WTC11 (cell line): ENCODE measurements around the gene COX10. TPM values are rescaled to one million over a fixed set of nuclear protein-coding genes. Genes with fewer than 3 reads are reported as not detected.

ENCODE experiments used
- ATAC-seq: fragments of 200-7000 bp; cut with Tn5 transposase; 2 replicates; pipeline ENCODE4 v1.10.0; 2021; ENCODE audit warnings: mild to moderate bottlenecking, moderate library complexity
- CTCF ChIA-PET: fragments of 300-600 bp; sonication (Branson Sonifier 250); formaldehyde crosslinking; loops from one replicate; lab custom pipeline; 2021; ENCODE audit warnings: antibody characterized with exemption; lab: Charles Lee
- POLR2A ChIA-PET: fragments of 350-600 bp; sonication (Branson Sonifier 250); formaldehyde crosslinking; loops from one replicate; lab custom pipeline; 2021; ENCODE audit warnings: antibody characterized with exemption; lab: Charles Lee
- DNase-seq: peaks from one replicate; pipeline ENCODE4 v3.0.0; 2021; ENCODE audit warnings: low spot score
- H3K27ac Mint-ChIP-seq: 2 replicates; pipeline ENCODE4 v1.8.0; 2021; ENCODE audit warnings: mixed read lengths
- H3K27me3 Mint-ChIP-seq: 2 replicates; pipeline ENCODE4 v1.8.0; 2021; ENCODE audit warnings: low read depth, mild to moderate bottlenecking, moderate library complexity, mixed read lengths
- H3K36me3 Mint-ChIP-seq: 2 replicates; pipeline ENCODE4 v1.8.0; 2021; ENCODE audit warnings: mixed read lengths
- H3K4me1 Mint-ChIP-seq: 2 replicates; pipeline ENCODE4 v1.8.0; 2022; ENCODE audit warnings: mixed read lengths
- H3K4me3 Mint-ChIP-seq: 2 replicates; pipeline ENCODE4 v1.8.0; 2021; ENCODE audit warnings: mild to moderate bottlenecking, moderate library complexity, mixed read lengths
- H3K9me3 Mint-ChIP-seq: 2 replicates; pipeline ENCODE4 v1.8.0; 2021; ENCODE audit warnings: mixed read lengths
- CBFB ChIP-seq: sonication (generic); formaldehyde crosslinking; IDR thresholded peaks from 2 replicates; pipeline ENCODE4 v1.8.1; 2022; ENCODE audit warnings: mild to moderate bottlenecking, low read depth, missing genetic modification reagents
- CREB1 ChIP-seq: sonication (generic); formaldehyde crosslinking; IDR thresholded peaks from 2 replicates; pipeline ENCODE4 v1.8.0; 2023; ENCODE audit warnings: mild to moderate bottlenecking, missing genetic modification reagents
- NR2C2 ChIP-seq: sonication (generic); formaldehyde crosslinking; IDR thresholded peaks from 2 replicates; pipeline ENCODE4 v1.8.0; 2022; ENCODE audit warnings: mild to moderate bottlenecking, missing genetic modification reagents
- SMAD3 ChIP-seq: sonication (generic); formaldehyde crosslinking; IDR thresholded peaks from 2 replicates; pipeline ENCODE4 v1.8.0; 2022; ENCODE audit warnings: missing genetic modification reagents, mild to moderate bottlenecking, borderline replicate concordance
- ZBTB21 ChIP-seq: sonication (generic); formaldehyde crosslinking; IDR thresholded peaks from 2 replicates; pipeline ENCODE4 v1.8.1; 2023; ENCODE audit warnings: mild to moderate bottlenecking, missing genetic modification reagents, borderline replicate concordance
- ZNF121 ChIP-seq: sonication (generic); formaldehyde crosslinking; IDR thresholded peaks from 2 replicates; pipeline ENCODE4 v1.8.0; 2023; ENCODE audit warnings: missing genetic modification reagents
- ZNF138 ChIP-seq: sonication (generic); formaldehyde crosslinking; conservative IDR thresholded peaks from 2 replicates; pipeline ENCODE4 v1.8.1; 2022; ENCODE audit warnings: mild to moderate bottlenecking, moderate library complexity, missing genetic modification reagents
- ZNF671 ChIP-seq: fragments of 250-450 bp; sonication (Bioruptor Pico); IDR thresholded peaks from 2 replicates; pipeline ENCODE4 v1.8.0; 2021; ENCODE audit warnings: mild to moderate bottlenecking
- total RNA-seq: library from RNA; stranded (reverse); gene quantifications from 3 replicates; pipeline ENCODE4 v1.2.3, GENCODE V29; 2021
- TF ChIP-seq, protein P1 (sequence below): fragments of 250-450 bp; sonication (Bioruptor Pico); IDR thresholded peaks from 2 replicates; pipeline ENCODE4 v1.8.0; 2021; ENCODE audit warnings: mild to moderate bottlenecking
- TF ChIP-seq, protein P2 (sequence below): sonication (generic); formaldehyde crosslinking; IDR thresholded peaks from 2 replicates; pipeline ENCODE4 v1.8.1; 2023; ENCODE audit warnings: mild to moderate bottlenecking, missing genetic modification reagents, moderate library complexity
- TF ChIP-seq, protein P3 (sequence below): sonication (generic); formaldehyde crosslinking; conservative IDR thresholded peaks from 2 replicates; pipeline ENCODE4 v1.8.1; 2023; ENCODE audit warnings: mild to moderate bottlenecking, low read depth, missing genetic modification reagents, moderate library complexity
- TF ChIP-seq, protein P4 (sequence below): sonication (generic); formaldehyde crosslinking; IDR thresholded peaks from 2 replicates; pipeline ENCODE4 v1.8.1; 2023; ENCODE audit warnings: mild to moderate bottlenecking, missing genetic modification reagents, moderate library complexity
- TF ChIP-seq, protein P5 (sequence below): sonication (generic); formaldehyde crosslinking; IDR thresholded peaks from 2 replicates; pipeline ENCODE4 v1.8.1; 2022; ENCODE audit warnings: low read depth, mild to moderate bottlenecking, moderate library complexity, missing genetic modification reagents, borderline replicate concordance
- TF ChIP-seq, protein P6 (sequence below): fragments of 250-450 bp; sonication (Bioruptor Pico); IDR thresholded peaks from 2 replicates; pipeline ENCODE4 v2.1.2; 2022; ENCODE audit warnings: mild to moderate bottlenecking, moderate library complexity
- TF ChIP-seq, protein P7 (sequence below): fragments of 250-450 bp; sonication (Bioruptor Pico); IDR thresholded peaks from 2 replicates; pipeline ENCODE4 v1.9.0; 2021; ENCODE audit warnings: mild to moderate bottlenecking

Gene COX10
- total RNA-seq, 1 experiment from 2014 or later: 22.0 TPM

DNA sequence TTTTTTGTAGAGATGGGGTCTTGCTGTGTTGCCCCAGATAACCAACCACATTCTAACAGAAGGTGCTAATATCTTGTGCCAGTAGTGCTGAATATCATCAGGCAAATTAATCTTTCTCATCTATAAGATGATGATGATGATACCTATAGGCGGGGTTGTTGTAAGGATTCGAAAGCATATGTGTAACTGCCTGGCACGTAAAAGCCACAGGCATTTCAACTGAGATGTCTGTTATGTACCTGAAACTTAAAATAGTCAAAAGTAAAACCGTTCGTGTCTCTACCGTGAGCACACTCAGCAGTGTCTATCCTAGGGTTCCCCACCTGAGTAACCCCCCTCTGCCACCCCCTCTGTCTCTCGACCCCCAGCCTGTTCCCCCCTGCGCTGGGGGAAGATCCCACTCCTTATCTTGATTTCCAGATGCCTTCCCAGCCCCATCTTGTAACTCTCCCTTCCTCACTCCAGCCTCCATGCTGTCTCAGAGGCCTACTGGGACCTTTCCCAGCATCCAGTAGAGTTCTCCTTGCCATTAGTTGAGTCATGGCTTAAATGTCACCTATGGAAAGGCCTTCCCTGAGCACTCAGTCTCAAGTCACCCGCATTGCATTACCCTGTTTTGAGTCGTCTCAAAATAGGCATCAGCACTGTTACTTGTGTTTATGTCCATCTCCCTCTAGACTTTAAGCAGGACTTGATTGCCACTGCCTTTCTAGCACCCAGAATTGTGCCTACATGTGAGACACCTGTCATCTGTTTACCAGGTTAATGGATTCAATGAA, 133.3 kb downstream of the COX10 start:
- Mint-ChIP-seq H3K27me3 (no peaks in the 10 kb centered on the region), H3K4me3 (no peak overlapping the region), H3K36me3 (no peaks in the 10 kb centered on the region; the same call in 1 of the 2 replicates), H3K4me1 (peaks cover 16% of the 10 kb centered on the region), H3K9me3 (no peaks in the 10 kb centered on the region), H3K27ac (peak overlapping the region; percentile 71; the same call in 1 of the 2 replicates)
- ATAC-seq: no peak
- no peak for DNase-seq
- TF ChIP-seq, protein P1, sequence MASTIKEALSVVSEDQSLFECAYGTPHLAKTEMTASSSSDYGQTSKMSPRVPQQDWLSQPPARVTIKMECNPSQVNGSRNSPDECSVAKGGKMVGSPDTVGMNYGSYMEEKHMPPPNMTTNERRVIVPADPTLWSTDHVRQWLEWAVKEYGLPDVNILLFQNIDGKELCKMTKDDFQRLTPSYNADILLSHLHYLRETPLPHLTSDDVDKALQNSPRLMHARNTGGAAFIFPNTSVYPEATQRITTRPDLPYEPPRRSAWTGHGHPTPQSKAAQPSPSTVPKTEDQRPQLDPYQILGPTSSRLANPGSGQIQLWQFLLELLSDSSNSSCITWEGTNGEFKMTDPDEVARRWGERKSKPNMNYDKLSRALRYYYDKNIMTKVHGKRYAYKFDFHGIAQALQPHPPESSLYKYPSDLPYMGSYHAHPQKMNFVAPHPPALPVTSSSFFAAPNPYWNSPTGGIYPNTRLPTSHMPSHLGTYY (CRISPR knock-in tag): no peak
- peak; percentile 47; the same call in 1 of the 2 replicates for TF ChIP-seq ZNF121
- POLR2A ChIA-PET: no interaction called here
- CTCF ChIA-PET: interaction anchor here (1.0 to 1.1 kb wide), 3 partner anchors 16 to 95 kb away, joined by 3 to 4 read pairs (median 4); no protein-coding TSS in a partner anchor

DNA sequence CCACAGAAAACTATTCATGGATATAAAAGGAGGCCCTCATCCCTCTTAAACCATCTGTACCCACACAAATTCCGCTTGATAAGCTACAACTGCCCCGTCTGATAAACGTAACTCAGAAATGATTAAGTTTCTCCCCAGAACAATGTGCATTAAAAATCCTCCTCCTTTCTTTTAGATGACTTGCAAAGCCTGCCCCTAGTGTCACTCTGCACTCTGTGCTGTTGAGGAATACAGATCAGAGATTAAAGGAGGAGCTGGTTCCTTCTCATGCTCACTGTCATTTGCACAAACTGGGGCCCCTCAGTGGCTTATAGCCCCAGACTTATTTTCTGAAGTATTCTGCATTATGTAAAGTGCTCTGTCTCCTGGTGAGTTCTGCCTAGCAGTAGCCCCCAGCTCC, 134.1 kb downstream of the COX10 start:
- H3K9me3 Mint-ChIP-seq: no peaks in the 10 kb centered on the region
- ChIA-PET CTCF (interaction anchor here (0.6 to 1.1 kb wide), 9 partner anchors 15 to 681 kb away, joined by 3 to 6 read pairs (median 4); partner anchors contain the start of gene HS3ST3B1), POLR2A (no interaction called here)
- H3K4me3 Mint-ChIP-seq: no peak overlapping the region
- DNase-seq: no peak
- H3K36me3 Mint-ChIP-seq: no peaks in the 10 kb centered on the region; the same call in 1 of the 2 replicates
- peak; percentile 63 for ATAC-seq
- H3K4me1 Mint-ChIP-seq: peaks cover 8% of the 10 kb centered on the region
- H3K27me3 Mint-ChIP-seq: no peaks in the 10 kb centered on the region
- H3K27ac Mint-ChIP-seq: peak overlapping the region; percentile 28; the same call in 1 of the 2 replicates
- TF ChIP-seq, protein P2, sequence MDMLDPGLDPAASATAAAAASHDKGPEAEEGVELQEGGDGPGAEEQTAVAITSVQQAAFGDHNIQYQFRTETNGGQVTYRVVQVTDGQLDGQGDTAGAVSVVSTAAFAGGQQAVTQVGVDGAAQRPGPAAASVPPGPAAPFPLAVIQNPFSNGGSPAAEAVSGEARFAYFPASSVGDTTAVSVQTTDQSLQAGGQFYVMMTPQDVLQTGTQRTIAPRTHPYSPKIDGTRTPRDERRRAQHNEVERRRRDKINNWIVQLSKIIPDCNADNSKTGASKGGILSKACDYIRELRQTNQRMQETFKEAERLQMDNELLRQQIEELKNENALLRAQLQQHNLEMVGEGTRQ: no peak
- TF ChIP-seq CREB1 (CRISPR knock-in tag): no peak
- no peak for TF ChIP-seq NR2C2
- TF ChIP-seq, protein P3, sequence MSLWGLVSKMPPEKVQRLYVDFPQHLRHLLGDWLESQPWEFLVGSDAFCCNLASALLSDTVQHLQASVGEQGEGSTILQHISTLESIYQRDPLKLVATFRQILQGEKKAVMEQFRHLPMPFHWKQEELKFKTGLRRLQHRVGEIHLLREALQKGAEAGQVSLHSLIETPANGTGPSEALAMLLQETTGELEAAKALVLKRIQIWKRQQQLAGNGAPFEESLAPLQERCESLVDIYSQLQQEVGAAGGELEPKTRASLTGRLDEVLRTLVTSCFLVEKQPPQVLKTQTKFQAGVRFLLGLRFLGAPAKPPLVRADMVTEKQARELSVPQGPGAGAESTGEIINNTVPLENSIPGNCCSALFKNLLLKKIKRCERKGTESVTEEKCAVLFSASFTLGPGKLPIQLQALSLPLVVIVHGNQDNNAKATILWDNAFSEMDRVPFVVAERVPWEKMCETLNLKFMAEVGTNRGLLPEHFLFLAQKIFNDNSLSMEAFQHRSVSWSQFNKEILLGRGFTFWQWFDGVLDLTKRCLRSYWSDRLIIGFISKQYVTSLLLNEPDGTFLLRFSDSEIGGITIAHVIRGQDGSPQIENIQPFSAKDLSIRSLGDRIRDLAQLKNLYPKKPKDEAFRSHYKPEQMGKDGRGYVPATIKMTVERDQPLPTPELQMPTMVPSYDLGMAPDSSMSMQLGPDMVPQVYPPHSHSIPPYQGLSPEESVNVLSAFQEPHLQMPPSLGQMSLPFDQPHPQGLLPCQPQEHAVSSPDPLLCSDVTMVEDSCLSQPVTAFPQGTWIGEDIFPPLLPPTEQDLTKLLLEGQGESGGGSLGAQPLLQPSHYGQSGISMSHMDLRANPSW (CRISPR knock-in tag): no peak
- no peak for TF ChIP-seq ZBTB21 (CRISPR knock-in tag)
- TF ChIP-seq, protein P4, sequence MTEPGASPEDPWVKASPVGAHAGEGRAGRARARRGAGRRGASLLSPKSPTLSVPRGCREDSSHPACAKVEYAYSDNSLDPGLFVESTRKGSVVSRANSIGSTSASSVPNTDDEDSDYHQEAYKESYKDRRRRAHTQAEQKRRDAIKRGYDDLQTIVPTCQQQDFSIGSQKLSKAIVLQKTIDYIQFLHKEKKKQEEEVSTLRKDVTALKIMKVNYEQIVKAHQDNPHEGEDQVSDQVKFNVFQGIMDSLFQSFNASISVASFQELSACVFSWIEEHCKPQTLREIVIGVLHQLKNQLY (CRISPR knock-in tag): no peak

DNA sequence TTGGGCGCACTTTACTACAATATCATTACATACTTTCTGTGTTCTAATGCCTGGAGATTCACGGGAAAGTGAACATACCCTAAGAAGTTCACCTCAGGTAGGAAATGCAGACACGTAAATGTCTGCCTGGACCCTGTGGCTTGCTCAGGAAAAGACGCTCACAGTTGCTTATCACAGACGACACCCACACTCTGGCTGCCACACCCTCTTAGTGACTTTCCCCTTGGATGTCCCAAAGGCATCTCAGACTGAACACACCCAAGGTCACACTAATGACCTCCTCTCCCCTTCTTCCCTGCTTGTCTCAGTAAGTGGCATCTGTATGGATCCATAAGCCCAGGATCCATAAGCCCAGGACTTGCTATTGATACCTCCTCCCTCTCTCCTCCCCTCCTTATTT, 134.8 kb downstream of the COX10 start:
- DNase-seq: no peak
- ChIA-PET CTCF (interaction anchor here (0.6 to 1.1 kb wide), 9 partner anchors 14 to 681 kb away, joined by 3 to 6 read pairs (median 4); partner anchors contain the start of gene HS3ST3B1), POLR2A (no interaction called here)
- Mint-ChIP-seq H3K4me1 (peaks cover 4% of the 10 kb centered on the region; the same call in 1 of the 2 replicates), H3K27me3 (no peaks in the 10 kb centered on the region), H3K4me3 (no peak overlapping the region), H3K9me3 (no peaks in the 10 kb centered on the region), H3K36me3 (peaks cover under 1% of the 10 kb centered on the region; the same call in 1 of the 2 replicates), H3K27ac (no peak overlapping the region; the same call in 1 of the 2 replicates)
- no peak for ATAC-seq
- TF ChIP-seq SMAD3 (CRISPR knock-in tag) (no peak), ZNF138 (CRISPR knock-in tag) (no peak), ZNF671 (CRISPR knock-in tag) (no peak), CBFB (no peak)
- TF ChIP-seq, protein P3 (CRISPR knock-in tag): no peak
- TF ChIP-seq, protein P5, sequence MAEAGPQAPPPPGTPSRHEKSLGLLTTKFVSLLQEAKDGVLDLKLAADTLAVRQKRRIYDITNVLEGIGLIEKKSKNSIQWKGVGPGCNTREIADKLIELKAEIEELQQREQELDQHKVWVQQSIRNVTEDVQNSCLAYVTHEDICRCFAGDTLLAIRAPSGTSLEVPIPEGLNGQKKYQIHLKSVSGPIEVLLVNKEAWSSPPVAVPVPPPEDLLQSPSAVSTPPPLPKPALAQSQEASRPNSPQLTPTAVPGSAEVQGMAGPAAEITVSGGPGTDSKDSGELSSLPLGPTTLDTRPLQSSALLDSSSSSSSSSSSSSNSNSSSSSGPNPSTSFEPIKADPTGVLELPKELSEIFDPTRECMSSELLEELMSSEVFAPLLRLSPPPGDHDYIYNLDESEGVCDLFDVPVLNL: no peak
- TF ChIP-seq, protein P6, sequence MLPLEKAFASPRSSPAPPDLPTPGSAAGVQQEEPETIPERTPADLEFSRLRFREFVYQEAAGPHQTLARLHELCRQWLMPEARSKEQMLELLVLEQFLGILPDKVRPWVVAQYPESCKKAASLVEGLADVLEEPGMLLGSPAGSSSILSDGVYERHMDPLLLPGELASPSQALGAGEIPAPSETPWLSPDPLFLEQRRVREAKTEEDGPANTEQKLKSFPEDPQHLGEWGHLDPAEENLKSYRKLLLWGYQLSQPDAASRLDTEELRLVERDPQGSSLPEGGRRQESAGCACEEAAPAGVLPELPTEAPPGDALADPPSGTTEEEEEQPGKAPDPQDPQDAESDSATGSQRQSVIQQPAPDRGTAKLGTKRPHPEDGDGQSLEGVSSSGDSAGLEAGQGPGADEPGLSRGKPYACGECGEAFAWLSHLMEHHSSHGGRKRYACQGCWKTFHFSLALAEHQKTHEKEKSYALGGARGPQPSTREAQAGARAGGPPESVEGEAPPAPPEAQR (CRISPR knock-in tag): no peak
- TF ChIP-seq, protein P7, sequence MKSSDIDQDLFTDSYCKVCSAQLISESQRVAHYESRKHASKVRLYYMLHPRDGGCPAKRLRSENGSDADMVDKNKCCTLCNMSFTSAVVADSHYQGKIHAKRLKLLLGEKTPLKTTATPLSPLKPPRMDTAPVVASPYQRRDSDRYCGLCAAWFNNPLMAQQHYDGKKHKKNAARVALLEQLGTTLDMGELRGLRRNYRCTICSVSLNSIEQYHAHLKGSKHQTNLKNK (CRISPR knock-in tag): no peak
